Dendritic cell treated with granulocyte-macrophage colony-stimulating factor and Interleukin-4, amounts not matched to agents 40 ng/mL and 50 ng/mL, for 4 days (primary cell): ENCODE measurements around the gene GLS.
"Not testable (repeated sequence)": the region's sequence is repeated elsewhere in the genome, so short reads cannot be mapped to it uniquely, and the experiment has no call there.

Experiments used
- H3K27ac Mint-ChIP-seq: one replicate; pipeline ENCODE4 v1.8.0; 2022; ENCODE audit warnings: mild to moderate bottlenecking, mixed read lengths
- H3K27me3 Mint-ChIP-seq: one replicate; pipeline ENCODE4 v1.8.0; 2022; ENCODE audit warnings: mild to moderate bottlenecking, mixed read lengths
- H3K36me3 Mint-ChIP-seq: one replicate; pipeline ENCODE4 v1.8.0; 2022; ENCODE audit warnings: low read depth, mixed read lengths
- H3K4me1 Mint-ChIP-seq: one replicate; pipeline ENCODE4 v1.8.0; 2022; ENCODE audit warnings: low read depth, mixed read lengths
- H3K4me3 Mint-ChIP-seq: one replicate; pipeline ENCODE4 v1.8.0; 2022; ENCODE audit warnings: mild to moderate bottlenecking, moderate library complexity, mixed read lengths
- H3K9me3 Mint-ChIP-seq: one replicate; pipeline ENCODE4 v1.8.0; 2022; ENCODE audit warnings: mixed read lengths
- intact Hi-C: fragments of 100-400 bp; cut with micrococcal nuclease; formaldehyde crosslinking; loops from one replicate; pipeline ENCODE4 v1.15.0; 2022

Gene GLS

DNA sequence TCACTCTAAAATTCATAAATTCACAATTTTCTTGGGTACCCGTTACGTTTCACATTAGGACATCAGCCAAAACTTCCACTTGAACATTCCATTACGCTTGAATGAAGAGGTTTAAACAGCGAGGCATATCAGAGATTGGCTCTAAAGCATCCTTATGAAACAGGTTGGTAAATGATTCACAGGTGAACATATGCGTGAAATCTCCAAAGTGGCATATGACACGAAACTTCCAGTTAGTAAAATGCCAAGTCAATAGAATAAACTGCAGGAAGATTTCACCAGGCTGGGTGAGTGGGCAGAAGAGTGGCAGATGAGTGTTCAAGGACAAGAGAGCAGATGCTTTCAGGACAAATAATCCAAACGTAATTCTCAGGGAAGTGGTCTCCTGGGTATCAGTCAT, 33.9 kb upstream of the GLS start:
- H3K36me3 Mint-ChIP-seq: no peaks in the 10 kb centered on the region
- intact Hi-C loops: no loop called here
- H3K9me3 Mint-ChIP-seq: no peaks in the 10 kb centered on the region
- peaks cover 20% of the 10 kb centered on the region for H3K4me1 Mint-ChIP-seq
- no peak overlapping the region for H3K4me3 Mint-ChIP-seq
- H3K27me3 Mint-ChIP-seq: no peaks in the 10 kb centered on the region
- H3K27ac Mint-ChIP-seq: no peak overlapping the region

DNA sequence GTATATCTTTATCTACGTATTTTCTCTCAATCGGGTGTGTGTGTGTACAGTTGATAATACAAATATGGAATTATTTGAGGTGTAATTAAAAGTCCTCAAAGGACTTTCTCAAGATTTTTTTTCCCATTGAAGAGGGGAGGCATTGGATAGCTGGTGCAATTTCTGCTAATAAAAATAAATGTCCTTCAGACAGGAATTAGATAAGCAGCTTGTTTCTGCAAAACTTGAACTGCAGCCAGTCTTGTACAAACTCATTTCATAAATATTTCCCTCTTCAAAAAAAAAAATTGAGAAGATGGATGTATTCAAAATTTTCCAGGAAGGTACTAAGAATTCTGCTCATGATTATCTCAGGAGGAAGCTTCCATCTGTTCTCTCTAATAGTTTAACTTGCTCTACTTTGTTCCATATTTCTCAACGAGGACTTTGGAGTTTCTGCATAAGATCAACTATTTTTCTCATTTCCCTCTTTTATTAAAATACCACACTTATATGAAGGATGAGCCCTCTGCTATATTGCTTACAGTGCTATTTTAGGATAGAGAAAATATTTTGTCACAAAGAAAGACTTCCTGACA, 33.0 kb upstream of the GLS start:
- no peaks in the 10 kb centered on the region for H3K9me3 Mint-ChIP-seq
- peaks cover 20% of the 10 kb centered on the region for H3K4me1 Mint-ChIP-seq
- no peak overlapping the region for H3K4me3 Mint-ChIP-seq
- H3K27ac Mint-ChIP-seq: no peak overlapping the region
- intact Hi-C loops: no loop called here
- no peaks in the 10 kb centered on the region for H3K27me3 Mint-ChIP-seq
- H3K36me3 Mint-ChIP-seq: no peaks in the 10 kb centered on the region

DNA sequence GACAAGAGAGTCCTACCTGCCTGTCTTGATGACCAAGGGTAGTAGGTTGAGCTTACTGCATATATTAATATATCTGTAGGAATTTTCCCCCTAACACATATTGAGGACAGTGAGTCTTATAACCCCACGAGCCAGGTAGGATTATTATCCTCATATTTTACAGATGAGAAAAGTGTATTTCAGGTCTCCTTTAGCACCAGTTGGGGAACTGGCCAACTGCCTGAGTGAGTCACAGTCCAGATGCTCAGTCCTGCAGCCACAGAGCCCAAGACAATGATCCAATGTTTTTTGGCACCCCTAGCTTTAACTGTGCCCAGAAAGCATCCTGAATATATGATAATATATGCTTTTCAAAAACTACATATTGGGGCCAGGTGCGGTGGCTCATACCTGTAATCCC, 30.8 kb upstream of the GLS start:
- H3K27me3 Mint-ChIP-seq: no peaks in the 10 kb centered on the region

DNA sequence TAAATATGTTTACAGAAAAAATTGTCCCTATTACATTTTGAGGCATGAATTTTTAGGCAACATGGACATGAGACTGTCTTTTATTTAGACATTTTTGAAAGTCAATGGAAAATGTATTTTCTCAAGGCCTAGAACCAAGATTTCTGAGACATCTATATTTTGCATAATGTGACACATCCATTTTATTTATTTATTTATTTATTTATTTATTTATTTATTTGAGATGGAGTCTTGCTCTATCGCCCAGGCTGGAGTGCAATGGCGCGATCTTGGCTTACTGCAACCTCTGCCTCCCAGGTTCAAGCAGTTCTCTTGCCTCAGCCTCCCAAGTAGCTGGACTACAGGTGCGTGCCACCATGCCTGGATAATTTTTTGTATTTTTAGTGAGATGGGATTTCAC, 27.6 kb upstream of the GLS start:
- peaks cover 23% of the 10 kb centered on the region for H3K4me1 Mint-ChIP-seq
- H3K4me3 Mint-ChIP-seq, intact Hi-C loops, H3K36me3 Mint-ChIP-seq, H3K9me3 Mint-ChIP-seq, H3K27me3 Mint-ChIP-seq, H3K27ac Mint-ChIP-seq: not testable (repeated sequence)

More for the DNA sequence above, 30.8 kb upstream of the GLS start:
- Mint-ChIP-seq H3K4me1 (peaks cover 23% of the 10 kb centered on the region), H3K27ac (no peak overlapping the region), H3K4me3 (no peak overlapping the region), H3K9me3 (no peaks in the 10 kb centered on the region), H3K36me3 (no peaks in the 10 kb centered on the region)
- intact Hi-C loops: no loop called here

DNA sequence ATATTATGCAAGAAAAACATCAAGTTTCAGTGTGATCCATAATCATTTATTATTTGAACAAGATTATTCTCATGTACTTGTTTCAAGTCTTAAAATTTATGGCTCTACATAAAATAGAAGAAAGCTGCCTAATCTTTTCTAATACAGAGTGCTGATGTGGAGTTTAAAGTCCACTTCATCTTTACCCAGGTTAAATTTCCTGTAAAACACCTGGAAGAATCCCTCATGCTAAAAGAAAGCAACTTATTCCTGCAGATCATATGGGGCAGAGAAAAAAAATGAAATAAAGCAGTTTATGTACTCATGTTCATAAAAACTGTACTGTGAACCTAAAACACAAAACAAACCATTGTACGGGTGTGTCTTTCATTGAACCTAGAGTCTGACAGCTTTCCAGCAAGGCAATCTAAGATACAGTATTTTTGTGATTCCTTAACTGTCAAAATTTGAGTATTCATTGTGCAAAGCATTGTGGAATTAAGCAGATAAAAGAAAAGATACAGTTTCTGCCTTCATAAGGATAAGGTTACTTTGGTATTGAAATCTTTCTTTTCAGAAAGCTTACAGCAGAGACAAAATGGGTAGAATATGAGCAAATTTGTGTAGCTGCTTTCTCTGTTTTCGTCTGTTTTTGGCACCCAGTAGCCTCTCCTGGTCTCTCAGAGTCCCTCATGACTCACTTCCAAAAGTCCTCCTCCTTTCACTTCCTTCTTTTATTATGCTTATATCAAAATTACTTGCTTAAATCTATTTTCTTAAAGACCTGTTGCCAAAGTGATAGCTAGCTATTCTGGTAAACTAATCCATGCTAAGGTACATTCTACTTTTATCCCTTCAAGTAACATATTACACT, 26.9 kb upstream of the GLS start:
- H3K4me3 Mint-ChIP-seq: no peak overlapping the region
- H3K36me3 Mint-ChIP-seq: no peaks in the 10 kb centered on the region
- peak overlapping the region; percentile 43 for H3K27ac Mint-ChIP-seq
- H3K9me3 Mint-ChIP-seq: no peaks in the 10 kb centered on the region
- intact Hi-C loops: loop anchor here (2.0 kb wide), 1 partner anchor 27 kb away; the partner anchor contains the start of gene GLS
- no peaks in the 10 kb centered on the region for H3K27me3 Mint-ChIP-seq
- H3K4me1 Mint-ChIP-seq: peaks cover 23% of the 10 kb centered on the region

DNA sequence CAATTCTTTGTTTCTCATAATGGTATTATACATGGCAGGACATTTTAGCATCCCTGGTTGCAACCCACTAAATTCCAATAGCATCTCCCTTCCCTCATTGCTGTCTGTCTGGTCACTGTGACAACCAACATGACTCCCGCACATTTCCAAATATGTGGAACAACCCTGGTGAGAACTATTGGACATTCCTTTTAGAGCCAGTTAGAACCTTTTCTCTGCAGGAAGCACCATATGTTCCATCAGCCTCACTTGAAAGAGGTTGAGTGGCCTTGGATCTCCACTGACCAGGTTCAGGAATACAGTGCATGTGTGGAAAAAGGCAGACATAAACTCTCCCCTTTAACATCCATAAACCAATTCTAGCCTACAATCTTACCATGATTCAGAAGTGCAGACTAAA, 25.9 kb upstream of the GLS start:
- Mint-ChIP-seq H3K27me3 (no peaks in the 10 kb centered on the region), H3K4me3 (no peak overlapping the region), H3K27ac (no peak overlapping the region), H3K4me1 (peaks cover 18% of the 10 kb centered on the region), H3K9me3 (no peaks in the 10 kb centered on the region), H3K36me3 (no peaks in the 10 kb centered on the region)
- intact Hi-C loops: loop anchor here (2.0 kb wide), 1 partner anchor 26 kb away; the partner anchor contains the start of gene GLS

DNA sequence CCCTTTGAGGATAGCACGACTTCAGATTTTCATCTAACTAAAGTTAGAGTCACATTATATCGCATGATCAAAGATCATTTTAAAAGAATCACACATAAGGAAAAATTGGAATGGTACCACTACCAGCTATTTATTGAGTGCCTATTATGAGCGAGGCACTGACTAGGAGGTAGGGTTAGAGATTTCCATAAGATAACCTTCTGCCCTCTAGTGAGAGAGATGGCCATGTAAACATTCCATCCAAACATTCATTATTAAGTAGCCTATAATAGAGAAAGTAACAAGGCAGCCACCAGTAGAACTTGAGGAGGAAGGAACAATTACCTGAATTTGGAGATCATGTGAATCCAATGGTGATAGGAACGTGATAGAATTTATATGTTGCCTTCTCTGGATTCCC, 25.4 kb upstream of the GLS start:
- H3K4me1 Mint-ChIP-seq: peaks cover 22% of the 10 kb centered on the region
- no peaks in the 10 kb centered on the region for H3K36me3 Mint-ChIP-seq
- H3K4me3 Mint-ChIP-seq: no peak overlapping the region
- H3K27me3 Mint-ChIP-seq: no peaks in the 10 kb centered on the region
- no peak overlapping the region for H3K27ac Mint-ChIP-seq
- intact Hi-C loops: loop anchor here (2.0 kb wide), 1 partner anchor 26 kb away; the partner anchor contains the start of gene GLS
- H3K9me3 Mint-ChIP-seq: no peaks in the 10 kb centered on the region

DNA sequence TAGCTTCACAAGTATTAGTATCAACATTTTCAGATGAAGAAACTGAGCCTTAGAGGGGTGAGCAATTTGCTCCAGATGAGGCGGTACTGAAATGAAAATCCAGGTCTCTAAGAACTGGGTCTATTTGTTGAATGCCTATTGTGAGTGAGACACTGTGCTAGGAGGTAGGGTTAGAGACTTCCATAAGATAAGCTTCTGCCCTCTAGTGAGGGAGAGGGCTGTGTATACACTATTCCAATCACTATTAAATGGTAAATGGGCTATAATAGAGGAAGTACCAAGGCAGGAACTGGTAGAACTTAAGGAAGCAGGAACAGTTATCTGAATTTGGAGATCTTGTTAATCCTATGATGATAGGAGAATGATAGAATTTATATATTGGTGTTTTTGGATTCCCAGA, 23.6 kb upstream of the GLS start:
- peaks cover 5% of the 10 kb centered on the region for H3K9me3 Mint-ChIP-seq
- intact Hi-C loops: no loop called here
- no peak overlapping the region for H3K4me3 Mint-ChIP-seq
- H3K27ac Mint-ChIP-seq: no peak overlapping the region
- no peaks in the 10 kb centered on the region for H3K27me3 Mint-ChIP-seq
- no peaks in the 10 kb centered on the region for H3K36me3 Mint-ChIP-seq
- H3K4me1 Mint-ChIP-seq: peaks cover 23% of the 10 kb centered on the region

DNA sequence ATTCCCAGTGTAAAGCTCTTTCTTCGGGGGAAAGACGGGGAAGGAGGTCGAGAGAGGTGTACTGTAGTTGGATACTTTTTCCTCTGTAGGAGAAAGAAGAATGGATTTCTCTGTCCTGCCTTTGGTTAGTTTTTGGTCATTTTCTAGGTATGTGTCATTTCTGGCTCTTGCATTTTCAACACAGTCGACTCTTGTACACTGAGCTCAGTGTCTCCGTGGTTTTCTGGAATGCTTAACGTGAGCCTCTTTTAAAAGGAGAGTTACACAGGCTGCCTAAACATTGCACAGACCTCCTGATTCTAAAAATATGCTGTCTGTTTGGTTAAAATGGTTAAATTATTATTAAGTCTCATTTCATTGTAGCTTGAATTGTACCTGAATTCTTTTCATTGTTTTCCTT, 21.8 kb upstream of the GLS start:
- no peak overlapping the region for H3K27ac Mint-ChIP-seq
- H3K27me3 Mint-ChIP-seq: no peaks in the 10 kb centered on the region

DNA sequence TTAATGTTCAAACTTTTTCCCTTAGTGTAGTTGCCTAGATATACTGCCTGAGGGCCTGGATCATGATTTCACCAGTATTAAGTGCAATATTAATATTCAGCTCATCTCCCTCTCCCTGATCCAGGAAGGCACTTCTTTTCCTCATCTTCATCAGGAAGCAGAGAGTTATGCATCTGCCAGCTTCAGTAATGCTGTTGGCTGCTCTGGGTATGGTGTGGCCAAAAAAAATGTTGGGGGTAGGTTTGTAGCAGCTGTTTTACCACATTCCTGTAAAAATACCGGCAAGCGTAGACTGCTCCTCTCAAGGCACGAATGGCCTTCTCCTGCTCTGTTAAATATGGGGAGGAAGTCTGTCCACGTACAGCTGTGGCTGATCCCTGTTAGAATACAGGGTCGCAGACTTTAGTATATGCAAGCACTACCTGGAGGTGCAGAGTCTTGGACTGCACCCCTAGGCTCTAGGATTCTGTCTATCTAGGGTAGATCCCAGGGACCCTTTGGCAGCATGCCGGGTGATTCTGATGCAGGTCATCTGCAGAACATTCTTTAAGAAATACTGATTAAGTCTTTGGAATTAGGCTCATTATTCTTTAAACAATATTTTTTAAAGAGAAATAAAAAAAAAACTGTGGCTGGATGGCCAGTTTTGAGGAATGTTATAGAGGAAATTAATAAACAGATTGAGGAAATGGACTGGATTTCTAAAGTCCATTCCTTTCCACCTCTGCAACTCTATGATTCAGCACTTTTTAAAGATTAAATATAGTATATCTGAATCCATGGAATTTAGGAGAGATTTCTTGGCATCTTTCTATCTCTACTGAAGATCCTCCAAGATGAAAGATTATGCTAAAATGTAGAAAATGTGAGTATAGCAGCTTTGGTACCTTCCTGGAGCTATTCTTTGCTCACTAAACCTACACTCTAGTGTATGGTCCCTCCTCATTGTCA, 21.0 kb upstream of the GLS start:
- H3K4me1 Mint-ChIP-seq: peaks cover 11% of the 10 kb centered on the region
- intact Hi-C loops: no loop called here
- no peak overlapping the region for H3K27ac Mint-ChIP-seq
- peaks cover 14% of the 10 kb centered on the region for H3K9me3 Mint-ChIP-seq
- no peak overlapping the region for H3K4me3 Mint-ChIP-seq
- H3K27me3 Mint-ChIP-seq: no peaks in the 10 kb centered on the region
- H3K36me3 Mint-ChIP-seq: no peaks in the 10 kb centered on the region

More for the DNA sequence above, 21.8 kb upstream of the GLS start:
- Mint-ChIP-seq H3K4me1 (peaks cover 19% of the 10 kb centered on the region), H3K4me3 (no peak overlapping the region), H3K36me3 (no peaks in the 10 kb centered on the region), H3K9me3 (peaks cover 14% of the 10 kb centered on the region)
- intact Hi-C loops: no loop called here

DNA sequence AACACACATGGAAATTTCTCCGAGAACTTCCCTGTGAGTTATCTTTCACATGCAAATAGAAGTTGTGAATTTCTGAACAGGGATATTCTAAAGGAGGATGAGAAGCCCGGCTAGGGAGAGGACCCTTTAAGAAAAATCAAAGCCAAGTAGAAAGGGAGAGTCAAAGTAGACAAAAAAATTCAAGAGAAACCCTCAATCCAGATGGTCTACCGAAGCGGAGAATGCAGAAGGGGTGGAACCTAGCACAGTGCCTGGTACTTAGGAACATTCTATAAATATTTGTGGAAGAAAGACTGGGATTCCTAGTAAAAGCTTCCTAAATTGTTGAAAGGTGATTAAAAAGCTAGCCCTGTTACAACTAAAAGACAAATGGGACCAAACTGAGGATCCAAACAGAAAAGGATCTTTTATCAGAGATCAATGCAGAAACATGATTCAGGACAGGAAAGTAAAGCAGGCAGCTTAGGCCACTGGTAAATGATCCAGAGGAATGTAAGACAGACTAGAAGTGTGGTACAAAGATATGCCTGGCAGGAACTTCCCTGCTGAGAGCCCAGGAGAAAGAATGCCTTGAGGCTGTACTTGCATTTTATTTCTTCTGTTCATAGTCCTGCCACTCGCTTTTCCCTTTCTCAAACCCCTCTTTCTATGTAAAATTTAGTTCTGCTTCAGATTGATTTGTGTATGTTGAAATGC, 19.5 kb upstream of the GLS start:
- H3K4me3 Mint-ChIP-seq: no peak overlapping the region
- H3K4me1 Mint-ChIP-seq: peaks cover 10% of the 10 kb centered on the region
- no peak overlapping the region for H3K27ac Mint-ChIP-seq
- no peaks in the 10 kb centered on the region for H3K36me3 Mint-ChIP-seq
- peaks cover 14% of the 10 kb centered on the region for H3K9me3 Mint-ChIP-seq
- intact Hi-C loops: no loop called here
- H3K27me3 Mint-ChIP-seq: no peaks in the 10 kb centered on the region

DNA sequence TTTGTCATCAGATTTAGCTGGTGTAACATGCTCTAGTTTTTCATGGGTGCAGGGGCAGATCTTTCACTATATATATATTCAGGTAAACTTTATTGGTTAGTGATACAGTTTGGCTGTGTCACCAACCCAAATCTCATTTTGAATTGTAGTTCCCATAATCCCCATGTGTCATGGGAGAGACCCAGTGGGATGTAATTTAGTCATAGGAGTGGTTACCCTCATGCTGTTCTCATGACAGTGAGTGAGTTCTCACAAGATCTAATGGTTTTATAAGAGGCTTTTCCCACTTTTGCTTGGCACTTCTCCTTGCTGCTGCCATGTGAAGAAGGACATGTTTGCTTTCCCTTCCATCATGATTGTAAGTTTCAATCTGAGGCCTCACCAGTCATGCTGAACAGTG, 18.5 kb upstream of the GLS start:
- H3K27me3 Mint-ChIP-seq, H3K4me1 Mint-ChIP-seq, H3K27ac Mint-ChIP-seq, intact Hi-C loops, H3K36me3 Mint-ChIP-seq, H3K4me3 Mint-ChIP-seq: not testable (repeated sequence)
- peaks cover 14% of the 10 kb centered on the region for H3K9me3 Mint-ChIP-seq

DNA sequence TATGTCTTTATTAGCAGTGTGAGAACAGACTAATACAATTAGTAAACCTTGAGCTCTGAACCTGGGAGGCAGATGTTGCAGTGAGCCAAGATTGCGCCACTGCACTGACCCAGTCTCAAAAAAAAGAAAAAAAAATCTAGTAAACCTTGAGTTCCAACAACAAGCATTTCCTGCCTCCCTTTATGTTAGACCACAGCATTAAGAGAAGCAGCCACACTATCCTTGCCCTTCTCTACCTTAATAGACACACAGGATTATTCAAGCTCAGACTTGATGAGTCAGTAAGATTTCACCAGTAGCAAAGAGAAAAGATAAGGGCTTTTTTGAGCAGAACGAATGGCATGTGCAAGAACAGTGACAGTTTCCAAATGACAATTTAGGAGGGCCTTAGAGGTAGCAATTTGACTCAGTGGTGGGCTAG, 18.0 kb upstream of the GLS start:
- Mint-ChIP-seq H3K27ac (no peak overlapping the region), H3K4me1 (peaks cover 5% of the 10 kb centered on the region), H3K36me3 (no peaks in the 10 kb centered on the region), H3K27me3 (no peaks in the 10 kb centered on the region), H3K9me3 (peaks cover 14% of the 10 kb centered on the region), H3K4me3 (no peak overlapping the region)
- intact Hi-C loops: no loop called here
